Esophagus muscularis mucosa (tissue), 4 donors: ENCODE measurements around the gene NELFB.

Experiments used
- EP300 ChIP-seq: sonication (generic); formaldehyde crosslinking; IDR thresholded peaks from one replicate; pipeline ENCODE4 v1.6.1; 2017; ENCODE audit warnings: antibody characterized with exemption
- POLR2A ChIP-seq: fragments of 450-650 bp; IDR thresholded peaks from one replicate; pipeline ENCODE4 v1.6.1; 2017; ENCODE audit warnings: antibody characterized with exemption, moderate library complexity, mild to moderate bottlenecking, low read depth
- TF ChIP-seq, protein P1 (sequence below), 3 experiments: fragments of 200-600 bp in 2 of 3; fragments of 450-650 bp in 1 of 3; sonication (generic) in 2 of 3; IDR thresholded peaks; one replicate each; pipeline ENCODE4 v1.5.1; 2017 to 2019; ENCODE audit warnings: antibody characterized with exemption in 3 of 3, mild to moderate bottlenecking in 2 of 3, moderate library complexity in 1 of 3

DNA sequence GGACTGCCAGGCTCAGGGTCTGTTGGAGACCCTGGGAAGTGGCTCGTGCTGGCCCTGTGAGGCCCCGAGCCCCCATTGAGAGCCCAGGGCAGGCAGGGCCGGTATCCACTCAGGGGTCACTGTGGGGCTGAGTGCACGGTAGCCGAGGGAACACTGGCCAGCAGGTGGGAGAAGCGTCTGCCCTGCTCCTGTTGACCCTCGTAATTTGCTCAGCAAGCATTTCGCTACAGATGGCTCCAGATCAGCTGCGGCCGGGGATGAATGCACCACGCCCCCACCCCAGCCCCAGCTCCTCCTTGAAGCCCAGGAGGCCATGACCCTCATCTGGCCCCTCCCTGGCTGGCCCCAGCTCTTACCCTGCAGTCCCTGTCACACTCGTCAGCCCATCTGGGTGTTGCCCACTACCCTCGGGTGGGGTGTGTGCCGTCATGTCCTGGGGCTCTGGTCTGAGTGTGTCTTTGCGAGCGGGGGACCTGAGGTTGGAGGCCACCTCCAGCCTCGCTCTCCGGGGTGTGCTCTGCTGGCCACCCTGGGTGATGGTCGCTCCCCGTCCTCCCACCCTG lies 53.0 kb downstream of the NELFB start:
- TF ChIP-seq, protein P1, sequence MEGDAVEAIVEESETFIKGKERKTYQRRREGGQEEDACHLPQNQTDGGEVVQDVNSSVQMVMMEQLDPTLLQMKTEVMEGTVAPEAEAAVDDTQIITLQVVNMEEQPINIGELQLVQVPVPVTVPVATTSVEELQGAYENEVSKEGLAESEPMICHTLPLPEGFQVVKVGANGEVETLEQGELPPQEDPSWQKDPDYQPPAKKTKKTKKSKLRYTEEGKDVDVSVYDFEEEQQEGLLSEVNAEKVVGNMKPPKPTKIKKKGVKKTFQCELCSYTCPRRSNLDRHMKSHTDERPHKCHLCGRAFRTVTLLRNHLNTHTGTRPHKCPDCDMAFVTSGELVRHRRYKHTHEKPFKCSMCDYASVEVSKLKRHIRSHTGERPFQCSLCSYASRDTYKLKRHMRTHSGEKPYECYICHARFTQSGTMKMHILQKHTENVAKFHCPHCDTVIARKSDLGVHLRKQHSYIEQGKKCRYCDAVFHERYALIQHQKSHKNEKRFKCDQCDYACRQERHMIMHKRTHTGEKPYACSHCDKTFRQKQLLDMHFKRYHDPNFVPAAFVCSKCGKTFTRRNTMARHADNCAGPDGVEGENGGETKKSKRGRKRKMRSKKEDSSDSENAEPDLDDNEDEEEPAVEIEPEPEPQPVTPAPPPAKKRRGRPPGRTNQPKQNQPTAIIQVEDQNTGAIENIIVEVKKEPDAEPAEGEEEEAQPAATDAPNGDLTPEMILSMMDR (IDR thresholded peaks at IDR 0.05) = no peak
- TF ChIP-seq POLR2A (no peak), EP300 (no peak)
